Measurements from ENCODE around the gene ACBD4.

DNA sequence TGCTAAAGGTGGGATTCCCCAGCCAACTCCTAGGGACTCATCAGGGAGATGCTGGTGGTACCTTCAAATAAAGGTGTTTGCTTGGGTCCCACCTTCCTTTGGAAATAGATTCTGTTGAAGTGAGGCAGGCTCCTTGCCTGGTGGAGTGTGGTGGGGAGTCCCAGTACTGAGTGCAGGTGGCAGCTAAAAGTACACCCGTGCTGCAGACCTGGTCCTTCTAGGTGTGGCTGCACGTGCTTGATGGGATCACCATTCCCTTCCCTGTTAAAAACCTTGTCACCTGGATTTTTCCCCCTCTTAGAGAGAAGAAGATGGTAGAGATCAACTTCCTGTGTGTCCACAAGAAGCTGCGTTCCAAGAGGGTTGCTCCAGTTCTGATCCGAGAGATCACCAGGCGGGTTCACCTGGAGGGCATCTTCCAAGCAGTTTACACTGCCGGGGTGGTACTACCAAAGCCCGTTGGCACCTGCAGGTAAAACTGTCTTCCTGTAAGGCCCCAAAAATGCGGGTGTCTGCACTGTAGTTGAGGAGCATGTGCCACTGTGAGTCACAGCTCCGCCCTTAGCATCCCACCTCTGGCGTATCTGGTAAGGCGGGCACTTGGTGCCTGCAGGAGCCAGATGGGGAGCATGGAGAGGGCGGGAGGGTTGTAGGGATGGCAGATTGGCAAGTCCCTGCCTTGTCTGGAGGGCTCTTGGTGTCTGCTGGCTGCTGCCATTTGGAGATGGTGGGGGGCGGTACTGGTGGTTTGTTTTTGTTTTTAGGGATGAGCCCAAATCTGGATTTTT, 37.2 kb upstream of the ACBD4 start:
- TF ChIP-seq REST (tag by site-specific recombination; IDR thresholded peaks at IDR 0.05) (no peak), ZNF571 (tag by site-specific recombination; IDR thresholded peaks at IDR 0.05) (no peak)

All from HEK293 (cell line).